ENCODE measurements around the gene EXD3. TPM values are rescaled to one million over a fixed set of nuclear protein-coding genes. Genes with fewer than 3 reads are reported as not detected.

The EXD3 gene
- total RNA-seq, 1 experiment from 2014 or later = 2.8 TPM

GRCh38 chr9:137437691-137438590 is 15.0 kb upstream of the EXD3 start:
- H3K27me3 ChIP-seq (ENCODE audit: low read length) = no peaks in the 10 kb centered on the region
- no peak overlapping the region for H3K27ac ChIP-seq (ENCODE audit: low read length)
- no peak overlapping the region for H3K4me3 ChIP-seq (ENCODE audit: low read length)
- H3K9me3 ChIP-seq (ENCODE audit: low read length) = no peaks in the 10 kb centered on the region
- H2AFZ ChIP-seq (ENCODE audit: low read length) = no peak overlapping the region
- H3K79me2 ChIP-seq (ENCODE audit: low read length) = no peaks in the 10 kb centered on the region
- peaks cover 7% of the 10 kb centered on the region for H3K4me1 ChIP-seq (ENCODE audit: low read length)
- H3K4me2 ChIP-seq (ENCODE audit: low read depth, low read length, poor library complexity, severe bottlenecking) = no peak overlapping the region
- no peak for DNase-seq
- H3K9ac ChIP-seq (ENCODE audit: low read length) = no peak overlapping the region
- no peaks in the 10 kb centered on the region for H4K20me1 ChIP-seq (ENCODE audit: insufficient read depth, low read depth, low read length)
- H3K36me3 ChIP-seq (ENCODE audit: insufficient read depth, low read length) = no peaks in the 10 kb centered on the region
- no peaks in the 10 kb centered on the region for H3K9me2 ChIP-seq (replicated peaks; ENCODE audit: insufficient read depth, low read length)

DNA sequence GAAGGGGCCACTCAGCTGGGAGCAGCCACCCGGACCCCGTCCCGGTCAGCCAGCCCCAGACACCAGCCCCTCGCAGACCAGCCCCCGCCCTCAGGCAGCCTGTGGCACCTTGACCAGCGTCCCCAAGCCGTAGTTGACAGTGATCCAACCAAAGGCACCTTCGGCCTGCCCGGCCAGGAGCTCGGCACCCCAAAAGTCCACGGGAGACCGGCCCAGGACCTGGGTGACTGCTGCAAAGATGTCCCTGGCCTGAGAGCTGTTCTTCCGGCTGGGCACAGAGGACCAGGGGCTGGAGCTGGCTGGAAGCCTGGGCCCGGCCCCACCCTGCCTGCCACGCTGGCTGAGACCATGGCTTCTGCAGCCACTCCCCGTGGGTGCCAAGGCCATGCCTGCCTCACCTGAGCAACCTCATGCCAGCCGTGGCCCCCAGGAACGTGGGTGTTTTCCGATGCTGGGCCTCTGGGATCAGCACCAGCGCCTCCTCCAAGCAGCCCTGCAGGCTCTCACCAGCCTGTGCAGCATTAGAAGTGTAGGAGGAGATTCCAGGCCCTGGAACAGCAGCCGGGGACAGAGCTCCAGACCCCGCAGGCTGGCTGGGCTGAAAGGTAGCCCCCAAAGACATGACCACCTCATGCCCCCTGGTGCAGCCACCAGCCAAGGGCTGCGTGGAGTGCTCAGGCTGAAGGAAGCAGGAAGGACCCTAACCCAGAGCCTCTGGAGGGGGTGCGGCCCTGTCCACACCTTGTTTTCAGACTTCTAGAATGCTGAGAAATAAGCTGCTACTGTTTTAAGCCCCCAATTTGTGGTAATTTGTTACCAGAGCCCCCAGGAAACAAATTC is 14.0 kb upstream of the EXD3 start:
- H3K36me3 ChIP-seq (ENCODE audit: insufficient read depth, low read length) = no peaks in the 10 kb centered on the region
- H3K9ac ChIP-seq (ENCODE audit: low read length) = no peak overlapping the region
- peaks cover 4% of the 10 kb centered on the region for H3K4me1 ChIP-seq (ENCODE audit: low read length)
- H3K27ac ChIP-seq (ENCODE audit: low read length) = no peak overlapping the region
- H3K27me3 ChIP-seq (ENCODE audit: low read length) = no peaks in the 10 kb centered on the region
- H4K20me1 ChIP-seq (ENCODE audit: insufficient read depth, low read depth, low read length) = no peaks in the 10 kb centered on the region
- H3K9me2 ChIP-seq (replicated peaks; ENCODE audit: insufficient read depth, low read length) = no peaks in the 10 kb centered on the region
- no peak overlapping the region for H2AFZ ChIP-seq (ENCODE audit: low read length)
- no peak overlapping the region for H3K4me3 ChIP-seq (ENCODE audit: low read length)
- DNase-seq = no peak
- no peak overlapping the region for H3K4me2 ChIP-seq (ENCODE audit: low read depth, low read length, poor library complexity, severe bottlenecking)
- no peaks in the 10 kb centered on the region for H3K79me2 ChIP-seq (ENCODE audit: low read length)
- H3K9me3 ChIP-seq (ENCODE audit: low read length) = no peaks in the 10 kb centered on the region

DNA sequence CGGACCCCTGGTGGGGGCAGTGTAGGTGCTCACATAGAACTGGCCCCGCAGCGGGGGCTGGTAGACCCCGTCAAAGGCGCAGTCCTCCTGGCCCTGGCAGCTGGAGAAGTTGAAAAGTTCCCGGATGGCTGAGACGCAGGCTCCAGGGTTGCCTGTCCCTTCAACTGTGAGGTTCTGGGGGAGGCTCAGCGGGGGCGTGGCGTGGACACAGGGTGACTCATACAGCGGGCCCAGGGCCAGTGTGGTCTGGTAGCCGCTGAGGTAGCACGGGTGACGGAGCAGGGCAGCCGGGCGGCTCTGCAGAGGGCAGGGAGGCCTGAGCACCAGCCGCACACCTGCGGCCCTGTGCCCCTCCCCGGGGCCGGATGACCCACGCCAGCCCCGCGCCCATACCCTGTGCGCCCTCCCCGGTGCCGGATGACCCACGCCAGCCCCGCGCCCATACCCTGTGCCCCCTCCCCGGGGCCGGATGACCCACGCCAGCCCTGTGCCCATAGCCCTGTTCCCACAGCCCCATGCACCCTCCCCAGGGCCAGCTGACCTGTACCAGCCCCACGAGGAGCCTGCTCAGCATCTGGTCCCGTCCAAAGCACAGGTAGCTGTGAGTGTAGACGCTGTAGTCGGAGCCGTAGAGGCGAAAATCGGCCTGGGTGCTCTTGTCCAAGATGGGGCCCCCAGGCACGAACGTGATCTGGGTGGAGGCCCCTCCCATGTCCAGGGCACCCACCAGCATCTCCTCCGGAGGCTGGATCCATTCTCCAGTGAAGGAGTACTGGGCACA is 13.2 kb upstream of the EXD3 start:
- no peak for DNase-seq
- Histone ChIP-seq H3K27ac (ENCODE audit: low read length) (no peak overlapping the region), H3K9ac (ENCODE audit: low read length) (no peak overlapping the region), H2AFZ (ENCODE audit: low read length) (no peak overlapping the region), H3K79me2 (ENCODE audit: low read length) (no peaks in the 10 kb centered on the region), H3K4me1 (ENCODE audit: low read length) (no peaks in the 10 kb centered on the region), H3K9me3 (ENCODE audit: low read length) (no peaks in the 10 kb centered on the region), H3K36me3 (ENCODE audit: insufficient read depth, low read length) (no peaks in the 10 kb centered on the region), H3K9me2 (replicated peaks; ENCODE audit: insufficient read depth, low read length) (no peaks in the 10 kb centered on the region), H3K4me2 (ENCODE audit: low read depth, low read length, poor library complexity, severe bottlenecking) (no peak overlapping the region), H3K4me3 (ENCODE audit: low read length) (no peak overlapping the region), H3K27me3 (ENCODE audit: low read length) (no peaks in the 10 kb centered on the region), H4K20me1 (ENCODE audit: insufficient read depth, low read depth, low read length) (no peaks in the 10 kb centered on the region)

- Histone ChIP-seq H3K9ac (ENCODE audit: low read length) (no peak overlapping the region), H3K4me2 (ENCODE audit: low read depth, low read length, poor library complexity, severe bottlenecking) (no peak overlapping the region), H3K36me3 (ENCODE audit: insufficient read depth, low read length) (no peaks in the 10 kb centered on the region), H3K9me3 (ENCODE audit: low read length) (no peaks in the 10 kb centered on the region), H3K9me2 (replicated peaks; ENCODE audit: insufficient read depth, low read length) (no peaks in the 10 kb centered on the region), H3K27ac (ENCODE audit: low read length) (no peak overlapping the region), H4K20me1 (ENCODE audit: insufficient read depth, low read depth, low read length) (no peaks in the 10 kb centered on the region), H3K79me2 (ENCODE audit: low read length) (no peaks in the 10 kb centered on the region), H3K4me3 (ENCODE audit: low read length) (no peak overlapping the region), H3K4me1 (ENCODE audit: low read length) (no peaks in the 10 kb centered on the region), H2AFZ (ENCODE audit: low read length) (no peak overlapping the region), H3K27me3 (ENCODE audit: low read length) (no peaks in the 10 kb centered on the region)
- DNase-seq = no peak
Observed at GRCh38 chr9:137435381-137435891, 12.5 kb upstream of the EXD3 start.

- Histone ChIP-seq H3K9ac (ENCODE audit: low read length) (no peak overlapping the region), H4K20me1 (ENCODE audit: insufficient read depth, low read depth, low read length) (no peaks in the 10 kb centered on the region), H3K4me2 (ENCODE audit: low read depth, low read length, poor library complexity, severe bottlenecking) (no peak overlapping the region), H3K79me2 (ENCODE audit: low read length) (no peaks in the 10 kb centered on the region), H3K9me2 (replicated peaks; ENCODE audit: insufficient read depth, low read length) (no peaks in the 10 kb centered on the region), H3K27ac (ENCODE audit: low read length) (no peak overlapping the region), H3K36me3 (ENCODE audit: insufficient read depth, low read length) (no peaks in the 10 kb centered on the region), H3K4me1 (ENCODE audit: low read length) (peaks cover 6% of the 10 kb centered on the region), H3K4me3 (ENCODE audit: low read length) (no peak overlapping the region), H3K27me3 (ENCODE audit: low read length) (no peaks in the 10 kb centered on the region), H3K9me3 (ENCODE audit: low read length) (no peaks in the 10 kb centered on the region), H2AFZ (ENCODE audit: low read length) (no peak overlapping the region)
- no peak for DNase-seq
Observed at GRCh38 chr9:137434498-137435380, 11.8 kb upstream of the EXD3 start.

DNA sequence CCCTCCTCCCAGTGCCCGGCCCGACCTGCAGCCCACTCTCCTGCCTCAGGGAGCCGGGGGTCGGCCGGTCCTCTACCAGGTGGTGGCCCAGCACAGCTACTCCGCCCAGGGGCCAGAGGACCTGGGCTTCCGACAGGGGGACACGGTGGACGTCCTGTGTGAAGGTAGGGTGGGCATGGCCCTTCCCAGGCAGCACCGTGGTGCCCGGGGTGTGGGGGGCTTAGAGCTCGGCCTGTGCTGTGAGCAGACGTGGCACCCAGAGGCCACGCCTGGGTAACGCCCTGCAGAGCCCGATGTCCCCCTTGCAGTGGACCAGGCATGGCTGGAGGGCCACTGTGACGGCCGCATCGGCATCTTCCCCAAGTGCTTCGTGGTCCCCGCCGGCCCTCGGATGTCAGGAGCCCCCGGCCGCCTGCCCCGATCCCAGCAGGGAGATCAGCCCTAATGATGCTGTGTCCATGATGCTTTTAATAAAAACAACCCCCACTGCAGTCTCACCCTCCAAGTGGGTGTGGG is 11.0 kb upstream of the EXD3 start:
- peaks cover 14% of the 10 kb centered on the region for H3K4me1 ChIP-seq (ENCODE audit: low read length)
- no peaks in the 10 kb centered on the region for H3K9me2 ChIP-seq (replicated peaks; ENCODE audit: insufficient read depth, low read length)
- no peaks in the 10 kb centered on the region for H4K20me1 ChIP-seq (ENCODE audit: insufficient read depth, low read depth, low read length)
- H2AFZ ChIP-seq (ENCODE audit: low read length) = no peak overlapping the region
- H3K9me3 ChIP-seq (ENCODE audit: low read length) = no peaks in the 10 kb centered on the region
- no peaks in the 10 kb centered on the region for H3K36me3 ChIP-seq (ENCODE audit: insufficient read depth, low read length)
- H3K4me2 ChIP-seq (ENCODE audit: low read depth, low read length, poor library complexity, severe bottlenecking) = no peak overlapping the region
- no peak overlapping the region for H3K9ac ChIP-seq (ENCODE audit: low read length)
- H3K79me2 ChIP-seq (ENCODE audit: low read length) = no peaks in the 10 kb centered on the region
- DNase-seq = no peak
- no peaks in the 10 kb centered on the region for H3K27me3 ChIP-seq (ENCODE audit: low read length)
- H3K4me3 ChIP-seq (ENCODE audit: low read length) = no peak overlapping the region
- H3K27ac ChIP-seq (ENCODE audit: low read length) = no peak overlapping the region

DNA sequence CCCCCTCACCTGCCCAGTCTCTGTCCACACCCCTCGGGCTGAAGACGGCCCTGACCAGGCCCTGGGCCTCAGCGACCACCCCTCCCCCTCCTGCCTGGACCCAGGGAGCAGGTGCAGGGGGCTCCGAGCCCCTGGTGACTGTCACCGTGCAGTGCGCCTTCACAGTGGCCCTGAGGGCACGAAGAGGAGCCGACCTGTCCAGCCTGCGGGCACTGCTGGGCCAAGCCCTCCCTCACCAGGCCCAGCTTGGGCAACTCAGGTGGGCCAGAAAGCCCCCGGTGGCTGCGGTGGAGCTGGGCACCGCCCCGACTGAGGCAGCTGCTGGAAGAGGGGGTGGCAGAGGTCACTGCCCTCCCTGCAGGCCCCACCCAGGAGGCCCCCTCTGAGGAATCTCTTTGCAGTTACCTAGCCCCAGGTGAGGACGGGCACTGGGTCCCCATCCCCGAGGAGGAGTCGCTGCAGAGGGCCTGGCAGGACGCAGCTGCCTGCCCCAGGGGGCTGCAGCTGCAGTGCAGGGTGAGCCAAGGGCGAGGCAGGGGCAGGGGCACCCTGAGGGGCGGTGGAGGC is 10.5 kb upstream of the EXD3 start:
- no peak for DNase-seq
- H3K4me3 ChIP-seq (ENCODE audit: low read length) = no peak overlapping the region
- H2AFZ ChIP-seq (ENCODE audit: low read length) = no peak overlapping the region
- no peaks in the 10 kb centered on the region for H3K9me2 ChIP-seq (replicated peaks; ENCODE audit: insufficient read depth, low read length)
- H3K4me1 ChIP-seq (ENCODE audit: low read length) = peaks cover 17% of the 10 kb centered on the region
- H3K27ac ChIP-seq (ENCODE audit: low read length) = no peak overlapping the region
- no peak overlapping the region for H3K9ac ChIP-seq (ENCODE audit: low read length)
- no peaks in the 10 kb centered on the region for H3K79me2 ChIP-seq (ENCODE audit: low read length)
- H3K4me2 ChIP-seq (ENCODE audit: low read depth, low read length, poor library complexity, severe bottlenecking) = no peak overlapping the region
- no peaks in the 10 kb centered on the region for H4K20me1 ChIP-seq (ENCODE audit: insufficient read depth, low read depth, low read length)
- H3K36me3 ChIP-seq (ENCODE audit: insufficient read depth, low read length) = no peaks in the 10 kb centered on the region
- no peaks in the 10 kb centered on the region for H3K9me3 ChIP-seq (ENCODE audit: low read length)
- no peaks in the 10 kb centered on the region for H3K27me3 ChIP-seq (ENCODE audit: low read length)

Measured in Karpas-422 (cell line).